Lower leg skin (tissue), 4 donors: Measurements from ENCODE around the gene RET. TPM values are rescaled to one million over a fixed set of nuclear protein-coding genes. Genes with fewer than 3 reads are reported as not detected.

Experiments
- DNase-seq, 2 donors: peaks; one replicate each; pipeline ENCODE4 v3.0.0-alpha.2; 2019; ENCODE audit warnings: low spot score in 2 of 2
- H3K4me3 ChIP-seq: fragments of 200-600 bp; sonication (generic); 2 replicates; pipeline ENCODE4 v1.5.1; 2017; ENCODE audit warnings: mild to moderate bottlenecking, low read depth; ENCODE audit not compliant: poor library complexity, severe bottlenecking
- POLR2A ChIP-seq, 2 donors: fragments of 450-650 bp; IDR thresholded peaks; one replicate each; pipeline ENCODE4 v1.6.1; 2016 to 2017; ENCODE audit warnings: antibody characterized with exemption in 2 of 2, mild to moderate bottlenecking in 1 of 2, moderate library complexity in 1 of 2
- WGBS, 2 donors: methylation state at CpG; one replicate each; pipeline ENCODE4 v1.1.5; 2018; 5-methylcytosine and 5-hydroxymethylcytosine counted together
- intact Hi-C: fragments of 100-400 bp; cut with DNase I; formaldehyde crosslinking; loops from one replicate; pipeline ENCODE4 v1.15.0; 2023; ENCODE audit warnings: low total_unique reads
- total RNA-seq, 4 donors: library from RNA; depleted of rRNA; stranded (reverse); fragments of >200 nt; gene quantifications; one replicate each; pipeline ENCODE4 v1.1.0, GENCODE V29; 2016
- TF ChIP-seq, protein P1 (sequence below), 3 donors: fragments of 450-650 bp; IDR thresholded peaks; one replicate each; pipeline ENCODE4 v1.5.1; 2016; ENCODE audit warnings: antibody characterized with exemption in 3 of 3, mild to moderate bottlenecking in 3 of 3, moderate library complexity in 2 of 3

RET gene
- 1 to 10 TPM in 2 of 4 donors, under 1 TPM in 2; 0.04 to 1.3 (median 0.87) TPM for total RNA-seq

GRCh38 chr10:43076876-43077420, at the start of gene RET:
Gene RET (plus strand): TSS chr10:43077069. CDS start chr10:43077259, 190 bp downstream.
- intact Hi-C loops: loop anchor here (5.0 kb wide), 1 partner anchor 205 kb away; no protein-coding TSS in a partner anchor
- no peak for DNase-seq
- WGBS, 2 donors: 0% methylated on average over 5 of the region's 78 CpGs; no CpG with 5 or more reads in 1 of the 2 donors
- TF ChIP-seq, protein P1, sequence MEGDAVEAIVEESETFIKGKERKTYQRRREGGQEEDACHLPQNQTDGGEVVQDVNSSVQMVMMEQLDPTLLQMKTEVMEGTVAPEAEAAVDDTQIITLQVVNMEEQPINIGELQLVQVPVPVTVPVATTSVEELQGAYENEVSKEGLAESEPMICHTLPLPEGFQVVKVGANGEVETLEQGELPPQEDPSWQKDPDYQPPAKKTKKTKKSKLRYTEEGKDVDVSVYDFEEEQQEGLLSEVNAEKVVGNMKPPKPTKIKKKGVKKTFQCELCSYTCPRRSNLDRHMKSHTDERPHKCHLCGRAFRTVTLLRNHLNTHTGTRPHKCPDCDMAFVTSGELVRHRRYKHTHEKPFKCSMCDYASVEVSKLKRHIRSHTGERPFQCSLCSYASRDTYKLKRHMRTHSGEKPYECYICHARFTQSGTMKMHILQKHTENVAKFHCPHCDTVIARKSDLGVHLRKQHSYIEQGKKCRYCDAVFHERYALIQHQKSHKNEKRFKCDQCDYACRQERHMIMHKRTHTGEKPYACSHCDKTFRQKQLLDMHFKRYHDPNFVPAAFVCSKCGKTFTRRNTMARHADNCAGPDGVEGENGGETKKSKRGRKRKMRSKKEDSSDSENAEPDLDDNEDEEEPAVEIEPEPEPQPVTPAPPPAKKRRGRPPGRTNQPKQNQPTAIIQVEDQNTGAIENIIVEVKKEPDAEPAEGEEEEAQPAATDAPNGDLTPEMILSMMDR (IDR thresholded peaks at IDR 0.05): no peak
- H3K4me3 ChIP-seq: peak within 1 kb of the TSS; percentile 19

GRCh38 chr10:43027331-43027955, 49.4 kb upstream of the RET start:
- WGBS, 2 donors: 88 to 89% methylated on average over 11 of the region's 11 CpGs
- intact Hi-C loops: no loop called here
- DNase-seq: peak in 1 of 2 donors; percentile 53
- TF ChIP-seq, protein P1 (IDR thresholded peaks at IDR 0.05): no peak
- no peak for TF ChIP-seq POLR2A (IDR thresholded peaks at IDR 0.05)
- H3K4me3 ChIP-seq: no peak overlapping the region

DNA sequence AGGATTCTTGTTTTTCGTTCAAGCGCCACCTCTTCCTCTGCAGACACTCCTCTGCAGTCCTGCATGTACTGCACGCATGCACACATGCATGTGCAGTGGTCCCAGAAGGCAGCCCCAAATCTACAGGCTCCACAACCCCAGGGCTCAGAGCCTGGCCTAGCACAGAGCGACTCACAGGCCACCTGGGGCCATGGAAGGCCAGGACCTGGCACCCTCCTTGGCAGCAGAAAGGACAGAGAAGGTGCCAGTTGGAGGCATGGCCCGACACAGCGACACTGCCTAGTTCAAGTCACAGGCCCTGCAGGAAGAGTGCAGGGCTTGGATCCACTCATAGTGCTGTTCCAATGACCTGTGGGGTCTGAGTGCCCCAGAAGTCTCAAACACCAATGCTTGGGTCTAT, 48.7 kb upstream of the RET start:
- intact Hi-C loops: no loop called here
- WGBS, 2 donors: 88 to 90% methylated on average over 6 of the region's 6 CpGs
- DNase-seq: peak in 1 of 2 donors; percentile 59
- TF ChIP-seq, protein P1 (IDR thresholded peaks at IDR 0.05): no peak
- TF ChIP-seq POLR2A (IDR thresholded peaks at IDR 0.05): no peak
- no peak overlapping the region for H3K4me3 ChIP-seq

DNA sequence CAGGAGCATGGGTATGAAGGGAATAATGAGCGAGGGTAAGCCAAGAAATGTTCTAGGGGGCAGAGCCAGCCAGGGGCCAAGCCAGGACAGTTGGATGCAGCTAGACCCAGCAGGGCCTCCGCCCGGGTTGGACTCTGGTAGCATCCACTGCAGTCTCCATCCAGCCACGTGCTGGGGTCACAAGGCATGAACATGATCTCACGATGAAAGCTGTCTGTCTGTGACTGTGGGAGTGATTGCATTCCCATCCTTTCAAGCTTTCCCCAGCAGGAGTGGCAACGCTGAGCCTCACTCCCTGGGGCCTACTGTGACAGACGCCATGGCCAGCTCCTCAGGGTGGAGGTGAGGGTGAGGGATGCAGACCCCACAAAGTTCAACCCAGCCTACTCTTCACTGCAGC, 47.8 kb upstream of the RET start:
- TF ChIP-seq POLR2A (IDR thresholded peaks at IDR 0.05): no peak
- TF ChIP-seq, protein P1 (IDR thresholded peaks at IDR 0.05): no peak
- WGBS, 2 donors: 85 to 86% methylated on average over 7 of the region's 7 CpGs
- DNase-seq: peak in 1 of 2 donors; percentile 76
- intact Hi-C loops: no loop called here
- H3K4me3 ChIP-seq: no peak overlapping the region

- intact Hi-C loops: no loop called here
- TF ChIP-seq POLR2A (IDR thresholded peaks at IDR 0.05): no peak
- TF ChIP-seq, protein P1 (IDR thresholded peaks at IDR 0.05): no peak
- 65 to 70% methylated on average over 1 of the region's 1 CpG for WGBS, 2 donors
- H3K4me3 ChIP-seq: no peak overlapping the region
- DNase-seq: no peak
Measured at GRCh38 chr10:43032613-43033012, 44.3 kb upstream of the RET start.
